H1 (cell line): ENCODE results near the gene C12orf43. TPM values are rescaled to one million over a fixed set of nuclear protein-coding genes. Genes with fewer than 3 reads are reported as not detected.

Source experiments
- CTCF ChIA-PET: fragments of 300-600 bp; sonication (Branson Sonifier 250); formaldehyde crosslinking; loops from one replicate; lab custom pipeline; 2021; ENCODE audit not compliant: partially characterized antibody; lab: Charles Lee
- POLR2A ChIA-PET: fragments of 300-600 bp; sonication (Branson Sonifier 250); formaldehyde crosslinking; loops from one replicate; lab custom pipeline; 2021; ENCODE audit warnings: inconsistent platforms; ENCODE audit not compliant: partially characterized antibody; lab: Charles Lee
- DNase-seq, 2 experiments: peaks; one replicate each; pipeline versions ENCODE4 v3.0.0 to v3.0.0-alpha.2; 2010 to 2022; ENCODE audit warnings: low spot score in 2 of 2, low read depth in 1 of 2, mixed read lengths in 1 of 2
- FAIRE-seq: peaks from 2 replicates; lab custom pipeline; 2011; peaks lifted over from hg19 to GRCh38; lab: Jason Lieb, UNC
- H2AFZ ChIP-seq: 2 replicates; pipeline ENCODE4 v1.8.1; 2012; ENCODE audit warnings: low read length, inconsistent platforms
- H2AK5ac ChIP-seq: 2 replicates; pipeline ENCODE4 v1.6.1; 2013; ENCODE audit warnings: low read depth, low read length
- H2BK120ac ChIP-seq: replicated peaks from 2 replicates; pipeline ENCODE3; 2013; ENCODE audit warnings: low read depth, low read length, inconsistent platforms
- H2BK12ac ChIP-seq: 2 replicates; pipeline ENCODE4 v1.6.1; 2013; ENCODE audit warnings: low read depth, low read length
- H2BK15ac ChIP-seq: 2 replicates; pipeline ENCODE4 v1.6.1; 2013; ENCODE audit warnings: low read length
- H2BK20ac ChIP-seq: 2 replicates; pipeline ENCODE4 v1.6.1; 2013; ENCODE audit warnings: low read length
- H2BK5ac ChIP-seq: 2 replicates; pipeline ENCODE4 v1.6.1; 2013; ENCODE audit warnings: low read depth, low read length
- H3K14ac ChIP-seq: 2 replicates; pipeline ENCODE4 v1.6.1; 2013; ENCODE audit warnings: inconsistent platforms; ENCODE audit not compliant: insufficient read length
- H3K18ac ChIP-seq: 2 replicates; pipeline ENCODE4 v1.6.1; 2013; ENCODE audit warnings: low read length; ENCODE audit errors: extremely low read depth
- H3K23ac ChIP-seq: 2 replicates; pipeline ENCODE4 v1.6.1; 2013; ENCODE audit warnings: inconsistent platforms; ENCODE audit not compliant: insufficient read length
- H3K23me2 ChIP-seq: 2 replicates; pipeline ENCODE4 v1.6.1; 2013; ENCODE audit warnings: low read depth, low read length
- H3K27ac ChIP-seq: 2 replicates; pipeline ENCODE4 v1.6.1; 2011; ENCODE audit warnings: low read depth, low read length, inconsistent platforms
- H3K27me3 ChIP-seq, 4 experiments: replicated peaks in 1 of 4; 1 replicate in 1 of 4; 2 replicates in 3 of 4; pipeline versions ENCODE4 v1.6.1 to v1.8.1; 2011 to 2013; ENCODE audit warnings: low read length in 3 of 4, mild to moderate bottlenecking in 3 of 4, inconsistent platforms in 2 of 4, mixed read lengths in 2 of 4, moderate library complexity in 1 of 4; ENCODE audit not compliant: control insufficient read depth in 3 of 4, insufficient read depth in 3 of 4; ENCODE audit errors: extremely low read depth in 1 of 4
- H3K36me3 ChIP-seq, 4 experiments: 2 replicates each; pipeline versions ENCODE4 v1.6.1 to v1.8.1; 2011 to 2013; ENCODE audit warnings: mild to moderate bottlenecking in 4 of 4, low read length in 3 of 4, moderate library complexity in 2 of 4, control low read depth in 1 of 4, inconsistent platforms in 1 of 4; ENCODE audit not compliant: insufficient read depth in 4 of 4, control insufficient read depth in 2 of 4
- H3K4ac ChIP-seq: replicated peaks from 2 replicates; pipeline ENCODE3; 2013; ENCODE audit warnings: low read length, low read depth, mixed read lengths, inconsistent platforms; ENCODE audit not compliant: insufficient read length
- H3K4me1 ChIP-seq, 4 experiments: replicated peaks in 1 of 4; 1 replicate in 1 of 4; 2 replicates in 3 of 4; pipeline versions ENCODE4 v1.6.1 to v1.8.1; 2011 to 2013; ENCODE audit warnings: low read length in 3 of 4, inconsistent platforms in 2 of 4, mixed read lengths in 1 of 4; ENCODE audit not compliant: insufficient read depth in 4 of 4, control insufficient read depth in 3 of 4
- H3K4me2 ChIP-seq, 2 experiments: 2 replicates each; pipeline versions ENCODE4 v1.6.1 to v1.8.1; 2011 to 2013; ENCODE audit warnings: low read depth in 2 of 2, low read length in 2 of 2, control low read depth in 1 of 2, inconsistent platforms in 1 of 2, mild to moderate bottlenecking in 1 of 2; ENCODE audit not compliant: insufficient read depth in 1 of 2
- H3K4me3 ChIP-seq, 4 experiments: fragments of 200-600, 300-600 bp in 1 of 4; sonication (generic), shearing (Covaris generic), sonication (Bioruptor Twin) in 1 of 4; 2 replicates each; pipeline versions ENCODE4 v1.5.1 to v1.8.1; 2011 to 2016; ENCODE audit warnings: low read length in 4 of 4, low read depth in 3 of 4, control low read depth in 2 of 4, inconsistent platforms in 2 of 4, mild to moderate bottlenecking in 2 of 4, mixed read lengths in 1 of 4, moderate library complexity in 1 of 4; ENCODE audit not compliant: insufficient read depth in 2 of 4; ENCODE audit errors: extremely low read depth in 1 of 4
- H3K56ac ChIP-seq: replicated peaks from 2 replicates; pipeline ENCODE3; 2013; ENCODE audit warnings: low read depth, mild to moderate bottlenecking, mixed read lengths, low read length, inconsistent platforms; ENCODE audit not compliant: insufficient read length
- H3K79me1 ChIP-seq: 2 replicates; pipeline ENCODE4 v1.6.1; 2013; ENCODE audit warnings: low read depth, low read length, control low read depth
- H3K79me2 ChIP-seq, 2 experiments: 2 replicates each; pipeline versions ENCODE4 v1.6.1 to v1.8.1; 2012 to 2013; ENCODE audit warnings: low read length in 2 of 2, mild to moderate bottlenecking in 2 of 2, inconsistent platforms in 1 of 2; ENCODE audit not compliant: insufficient read depth in 2 of 2, control insufficient read depth in 1 of 2
- H3K9ac ChIP-seq, 4 experiments: replicated peaks in 1 of 4; 1 replicate in 1 of 4; 2 replicates in 3 of 4; pipeline versions ENCODE4 v1.6.1 to v1.8.1; 2011 to 2013; ENCODE audit warnings: low read depth in 3 of 4, low read length in 3 of 4, control low read depth in 2 of 4, mild to moderate bottlenecking in 2 of 4, moderate library complexity in 2 of 4, inconsistent platforms in 1 of 4; ENCODE audit errors: extremely low read depth in 1 of 4
- H3K9me3 ChIP-seq, 2 experiments: 2 replicates each; pipeline versions ENCODE4 v1.6.1 to v1.8.1; 2012 to 2013; ENCODE audit warnings: mild to moderate bottlenecking in 2 of 2, moderate library complexity in 2 of 2, control low read depth in 1 of 2, inconsistent platforms in 1 of 2, low read depth in 1 of 2, low read length in 1 of 2, mixed read lengths in 1 of 2; ENCODE audit not compliant: insufficient read depth in 2 of 2
- H4K20me1 ChIP-seq, 2 experiments: replicated peaks in 1 of 2; 2 replicates each; pipeline versions ENCODE3 to v1.8.1; 2011 to 2013; ENCODE audit warnings: inconsistent platforms in 2 of 2, low read length in 2 of 2, mild to moderate bottlenecking in 1 of 2; ENCODE audit not compliant: insufficient read depth in 2 of 2, control insufficient read depth in 1 of 2
- H4K5ac ChIP-seq: 2 replicates; pipeline ENCODE4 v1.6.1; 2013; ENCODE audit warnings: low read length, low read depth, mixed read lengths, inconsistent platforms; ENCODE audit not compliant: insufficient read length
- H4K8ac ChIP-seq: 2 replicates; pipeline ENCODE4 v1.8.0; 2013; ENCODE audit warnings: mild to moderate bottlenecking, moderate library complexity, low read length, inconsistent platforms; ENCODE audit not compliant: insufficient read depth; ENCODE audit errors: extremely low read depth
- H4K91ac ChIP-seq: replicated peaks from 2 replicates; pipeline ENCODE3; 2013; ENCODE audit warnings: low read length, mixed read lengths, inconsistent platforms; ENCODE audit not compliant: insufficient read length
- BCL11A ChIP-seq, 2 experiments: IDR thresholded peaks; one replicate each; pipeline ENCODE4 v1.6.1; 2011; ENCODE audit warnings: low read depth in 2 of 2, low read length in 2 of 2, mild to moderate bottlenecking in 2 of 2
- NRF1 ChIP-seq: IDR thresholded peaks from 2 replicates; pipeline ENCODE4 v1.6.1; 2011; ENCODE audit warnings: mild to moderate bottlenecking, low read depth, low read length, improper control_type of control experiment
- POLR2AphosphoS5 ChIP-seq: IDR thresholded peaks from 2 replicates; pipeline ENCODE4 v1.6.1; 2011; ENCODE audit warnings: low read depth, low read length
- RFX5 ChIP-seq: IDR thresholded peaks from 2 replicates; pipeline ENCODE4 v1.6.1; 2011; ENCODE audit warnings: low read depth, low read length, improper control_type of control experiment, borderline replicate concordance
- SAP30 ChIP-seq: fragments of 300-600 bp; sonication (generic); IDR thresholded peaks from 2 replicates; pipeline ENCODE4 v1.7.1; 2012; ENCODE audit warnings: low read length, moderate library complexity, mild to moderate bottlenecking, inconsistent platforms; ENCODE audit not compliant: insufficient read depth, insufficient replicate concordance
- SIN3A ChIP-seq, 2 experiments: IDR thresholded peaks in 1 of 2; conservative IDR thresholded peaks in 1 of 2; 2 replicates each; pipeline ENCODE4 v1.6.1; 2011 to 2012; ENCODE audit warnings: low read length in 2 of 2, improper control_type of control experiment in 1 of 2, low read depth in 1 of 2, mild to moderate bottlenecking in 1 of 2
- SIRT6 ChIP-seq: IDR thresholded peaks from one replicate; pipeline ENCODE4 v1.7.1; 2012; ENCODE audit warnings: low read length, inconsistent platforms
- USF2 ChIP-seq: IDR thresholded peaks from 2 replicates; pipeline ENCODE4 v1.6.1; 2011; ENCODE audit warnings: low read length, improper control_type of control experiment
- WGBS, 2 experiments: shearing (Covaris generic) in 1 of 2; methylation state at CpG; one replicate each; pipeline versions ENCODE4 v1.1.6 to v1.1.7; 2013 to 2015; ENCODE audit warnings: low lambda C conversion rate in 2 of 2, mixed read lengths in 2 of 2, inconsistent platforms in 1 of 2, low coverage in 1 of 2, missing lambda C conversion rate in 1 of 2; ENCODE audit not compliant: insufficient replicate concordance in 2 of 2, insufficient coverage in 1 of 2, insufficient read length in 1 of 2; ENCODE audit errors: extremely low coverage in 1 of 2, missing lambda C conversion rate in 1 of 2; 5-methylcytosine and 5-hydroxymethylcytosine counted together
- polyA plus RNA-seq, 7 experiments: library from polyadenylated mRNA; depleted of rRNA in 3 of 7; stranded (reverse) in 5 of 7; unstranded in 2 of 7; fragments of >200 nt in 5 of 7; fragments of 200-250 nt in 2 of 7; gene quantifications; 1 replicate in 5 of 7; 2 replicates in 1 of 7; 4 replicates in 1 of 7; pipeline versions ENCODE4 v1.2.1 to v1.2.3, GENCODE V29; 2011 to 2013; ENCODE audit warnings: missing spikeins in 2 of 7, mixed read lengths in 2 of 7
- total RNA-seq: library from RNA; stranded (reverse); fragmentation: NEBNext Ultra II Directional; extraction: Animal tissue kit (Norgen Biotek cat#: 25700); gene quantifications from 2 replicates; pipeline ENCODE4 v1.2.1, GENCODE V29; 2021

Gene C12orf43
- total and polyA plus RNA-seq, 2 of the 8 experiments (the other 6 are each of a cell fraction or from before 2014, with no cell fraction given) = 9.2 to 22.3 TPM

GRCh38 chr12:121059031-121059898, 43.0 kb upstream of the C12orf43 start:
- Histone ChIP-seq H3K4me3 (no peak overlapping the region), H3K9me3 (no peaks in the 10 kb centered on the region), H3K36me3 (no peaks in the 10 kb centered on the region), H3K4me2 (no peak overlapping the region), H4K20me1 (no peaks in the 10 kb centered on the region), H4K91ac (peak overlapping the region; percentile 42), H2BK120ac (no peak overlapping the region), H3K23ac (no peak overlapping the region), H4K8ac (no peak overlapping the region; the same call in 1 of the 2 replicates), H3K27ac (no peak overlapping the region), H2AK5ac (no peak overlapping the region), H3K18ac (no peak overlapping the region), H3K4ac (no peak overlapping the region), H2BK20ac (no peak overlapping the region), H2BK5ac (no peak overlapping the region), H3K14ac (no peak overlapping the region), H3K79me2 (no peaks in the 10 kb centered on the region), H2AFZ (0 out of 2 replicates have a peak overlapping the region, but pooled peaks have one; percentile 98), H2BK12ac (peak overlapping the region; percentile 23), H3K56ac (no peak overlapping the region), H3K79me1 (no peaks in the 10 kb centered on the region), H3K27me3 (no peaks in the 10 kb centered on the region), H3K4me1 (peaks cover 0 to 3% (median 0%) of the 10 kb centered on the region in 4 experiments; a peak in 1 of 7 replicates), H2BK15ac (0 out of 2 replicates have a peak overlapping the region, but pooled peaks have one; percentile 88), H3K9ac (no peak overlapping the region), H3K23me2 (no peaks in the 10 kb centered on the region; the same call in 1 of the 2 replicates), H4K5ac (no peak overlapping the region)
- POLR2A ChIA-PET = interaction anchor here (0.7 kb wide), 1 partner anchor 828 kb away, joined by 3 read pairs; no protein-coding TSS in a partner anchor
- DNase-seq (no peak), FAIRE-seq (no peak)
- CTCF ChIA-PET = interaction anchor here (0.8 to 4.1 kb wide), 33 partner anchors 8 to 296 kb away, joined by 3 to 26 read pairs (median 5); no protein-coding TSS in a partner anchor
- WGBS, 2 experiments = 84% methylated on average over 8 of the region's 10 CpGs; no CpG with 5 or more reads in 1 of the 2 experiments
- TF ChIP-seq BCL11A (IDR thresholded peaks at IDR 0.05; ENCODE audit: low read depth in 2 of 2, low read length in 2 of 2) = no peak
- TF ChIP-seq SIRT6 = no peak
- TF ChIP-seq USF2 = no peak
- TF ChIP-seq SIN3A (conservative IDR thresholded peaks at IDR 0.05 in 1 of 2, IDR thresholded peaks at IDR 0.05 in 1 of 2; ENCODE audit: low read depth in 1 of 2, low read length in 2 of 2) = no peak
- TF ChIP-seq RFX5 = no peak
- TF ChIP-seq SAP30 = no peak
- TF ChIP-seq POLR2AphosphoS5 = no peak
- TF ChIP-seq NRF1 = no peak
